OCI-LY7 (cell line): ENCODE measurements around the gene ERMP1.

ENCODE experiments used
- CTCF ChIP-seq: fragments of 200-600 bp; sonication (generic); conservative IDR thresholded peaks from 2 replicates; pipeline ENCODE4 v1.5.1; 2014; ENCODE audit warnings: mild to moderate bottlenecking, antibody characterized with exemption, low read length, moderate library complexity, mixed read lengths
- EZH2phosphoT487 ChIP-seq: fragments of 200-600 bp; sonication (generic); IDR thresholded peaks from 2 replicates; pipeline ENCODE4 v1.6.1; 2018; ENCODE audit warnings: low read depth, borderline replicate concordance, mild to moderate bottlenecking, mixed run types, antibody characterized with exemption, low read length, moderate library complexity, mixed read lengths

- TF ChIP-seq CTCF, result no peak
- no peak for TF ChIP-seq EZH2phosphoT487
These were observed 48.2 kb downstream of the ERMP1 start for GRCh38 chr9:5784526-5785315.
